Caco-2 (cell line): ENCODE measurements around the gene CCDC122. TPM values are rescaled to one million over a fixed set of nuclear protein-coding genes. Genes with fewer than 3 reads are reported as not detected.

Source experiments
- BruUV-seq: library from RNA; stranded (reverse); fragments of 400-500 nt; replicated peaks from 2 replicates; lab custom pipeline; 2021; lab: Mats Ljungman, UMichigan
- CTCF ChIA-PET: fragments of 300-600 bp; sonication (Branson Sonifier 250); formaldehyde crosslinking; loops from one replicate; lab custom pipeline; 2022; ENCODE audit warnings: antibody characterized with exemption; lab: Charles Lee
- POLR2A ChIA-PET: fragments of 300-600 bp; sonication (Branson Sonifier 250); formaldehyde crosslinking; loops from one replicate; lab custom pipeline; 2022; ENCODE audit warnings: antibody characterized with exemption; lab: Charles Lee
- DNase-seq, 2 experiments: peaks; one replicate each; pipeline versions ENCODE4 v3.0.0 to v3.0.0-alpha.2; 2020 to 2022
- H3K27me3 ChIP-seq: replicated peaks from 2 replicates; pipeline ENCODE4 v1.6.0; 2011; ENCODE audit warnings: low read length; ENCODE audit not compliant: control insufficient read depth, insufficient read depth
- H3K36me3 ChIP-seq: 2 replicates; pipeline ENCODE4 v1.5.1; 2011; ENCODE audit warnings: low read length; ENCODE audit not compliant: control insufficient read depth, insufficient read depth
- H3K4me1 ChIP-seq: fragments of 250-450 bp; sonication (Bioruptor Pico); 2 replicates; pipeline ENCODE4 v1.5.1; 2020; ENCODE audit warnings: mild to moderate bottlenecking
- H3K4me3 ChIP-seq: 2 replicates; pipeline ENCODE4 v1.5.1; 2011; ENCODE audit warnings: low read depth, mild to moderate bottlenecking, control low read depth, low read length
- H3K9me3 ChIP-seq: fragments of 250-450 bp; sonication (Bioruptor Pico); 2 replicates; pipeline ENCODE4 v1.5.1; 2020; ENCODE audit warnings: mild to moderate bottlenecking, moderate library complexity
- H3K27ac Mint-ChIP-seq: one replicate; pipeline ENCODE4 v1.8.0; 2022; ENCODE audit warnings: mixed read lengths; ENCODE audit not compliant: unreplicated experiment
- H3K27me3 Mint-ChIP-seq: one replicate; pipeline ENCODE4 v1.8.0; 2022; ENCODE audit warnings: mixed read lengths; ENCODE audit not compliant: insufficient read depth, unreplicated experiment
- H3K36me3 Mint-ChIP-seq: one replicate; pipeline ENCODE4 v1.8.0; 2022; ENCODE audit warnings: mild to moderate bottlenecking, mixed read lengths; ENCODE audit not compliant: insufficient read depth, unreplicated experiment
- H3K4me1 Mint-ChIP-seq: one replicate; pipeline ENCODE4 v1.8.0; 2022; ENCODE audit warnings: low read depth, mixed read lengths; ENCODE audit not compliant: unreplicated experiment
- H3K4me3 Mint-ChIP-seq: one replicate; pipeline ENCODE4 v1.8.0; 2022; ENCODE audit warnings: mild to moderate bottlenecking, moderate library complexity, mixed read lengths; ENCODE audit not compliant: unreplicated experiment
- H3K9me3 Mint-ChIP-seq: one replicate; pipeline ENCODE4 v1.8.0; 2022; ENCODE audit warnings: mixed read lengths; ENCODE audit not compliant: unreplicated experiment
- intact Hi-C: fragments of 100-400 bp; cut with micrococcal nuclease; formaldehyde crosslinking; loops from one replicate; pipeline ENCODE4 v1.10.0; 2022; ENCODE audit not compliant: unreplicated experiment
- total RNA-seq: library from RNA; stranded (reverse); gene quantifications from 2 replicates; pipeline ENCODE4 v1.2.3, GENCODE V29; 2022
- TF ChIP-seq, protein P1 (sequence below), 2 experiments: fragments of 200-600 bp in 1 of 2; IDR thresholded peaks; 1 replicate in 1 of 2; 2 replicates in 1 of 2; pipeline versions ENCODE4 v1.5.1 to v1.8.0; 2011 to 2022; ENCODE audit warnings: antibody characterized with exemption in 1 of 2, control low read depth in 1 of 2, inconsistent platforms in 1 of 2, low read depth in 1 of 2, low read length in 1 of 2, mild to moderate bottlenecking in 1 of 2, moderate library complexity in 1 of 2; ENCODE audit not compliant: insufficient read depth in 1 of 2, severe bottlenecking in 1 of 2, unreplicated experiment in 1 of 2

Gene CCDC122
- total RNA-seq, 1 experiment from 2014 or later: 15.6 TPM

DNA sequence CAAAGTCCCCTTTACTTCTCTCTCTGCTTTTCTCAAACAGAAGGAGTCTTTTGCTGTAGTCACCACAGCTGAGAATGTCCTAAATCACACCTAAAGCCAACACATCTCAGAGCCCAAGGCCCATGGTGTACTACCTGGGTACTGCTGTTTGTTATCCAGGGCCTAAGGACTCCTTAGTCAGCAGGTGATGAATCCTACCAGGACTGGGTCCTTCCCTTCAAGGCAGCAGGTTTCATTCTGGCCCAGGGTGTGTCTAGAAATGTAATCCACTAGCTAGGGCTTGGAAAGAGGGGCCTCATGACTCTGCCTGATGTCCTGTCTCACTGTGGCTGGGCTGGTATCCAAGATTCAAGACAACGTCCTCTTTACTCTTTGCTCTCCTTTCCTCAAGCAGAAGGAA lies 56.6 kb downstream of the CCDC122 start:
- ChIA-PET POLR2A (no interaction called here), CTCF (no interaction called here)
- no TSS peak for BruUV-seq
- no peak for DNase-seq
- Mint-ChIP-seq H3K36me3 (peaks cover 4% of the 10 kb centered on the region), H3K4me1 (peaks cover 4% of the 10 kb centered on the region), H3K27ac (no peak overlapping the region), H3K9me3 (peaks cover 5% of the 10 kb centered on the region), H3K4me3 (no peak overlapping the region), H3K27me3 (no peaks in the 10 kb centered on the region)
- intact Hi-C loops: no loop called here
- Histone ChIP-seq H3K9me3 (no peaks in the 10 kb centered on the region), H3K4me1 (no peaks in the 10 kb centered on the region), H3K36me3 (no peaks in the 10 kb centered on the region), H3K4me3 (no peak overlapping the region), H3K27me3 (no peaks in the 10 kb centered on the region)
- TF ChIP-seq, protein P1, sequence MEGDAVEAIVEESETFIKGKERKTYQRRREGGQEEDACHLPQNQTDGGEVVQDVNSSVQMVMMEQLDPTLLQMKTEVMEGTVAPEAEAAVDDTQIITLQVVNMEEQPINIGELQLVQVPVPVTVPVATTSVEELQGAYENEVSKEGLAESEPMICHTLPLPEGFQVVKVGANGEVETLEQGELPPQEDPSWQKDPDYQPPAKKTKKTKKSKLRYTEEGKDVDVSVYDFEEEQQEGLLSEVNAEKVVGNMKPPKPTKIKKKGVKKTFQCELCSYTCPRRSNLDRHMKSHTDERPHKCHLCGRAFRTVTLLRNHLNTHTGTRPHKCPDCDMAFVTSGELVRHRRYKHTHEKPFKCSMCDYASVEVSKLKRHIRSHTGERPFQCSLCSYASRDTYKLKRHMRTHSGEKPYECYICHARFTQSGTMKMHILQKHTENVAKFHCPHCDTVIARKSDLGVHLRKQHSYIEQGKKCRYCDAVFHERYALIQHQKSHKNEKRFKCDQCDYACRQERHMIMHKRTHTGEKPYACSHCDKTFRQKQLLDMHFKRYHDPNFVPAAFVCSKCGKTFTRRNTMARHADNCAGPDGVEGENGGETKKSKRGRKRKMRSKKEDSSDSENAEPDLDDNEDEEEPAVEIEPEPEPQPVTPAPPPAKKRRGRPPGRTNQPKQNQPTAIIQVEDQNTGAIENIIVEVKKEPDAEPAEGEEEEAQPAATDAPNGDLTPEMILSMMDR (IDR thresholded peaks at IDR 0.05; ENCODE audit: insufficient read depth in 1 of 2, low read depth in 1 of 2, low read length in 1 of 2, severe bottlenecking in 1 of 2, unreplicated experiment in 1 of 2): no peak

DNA sequence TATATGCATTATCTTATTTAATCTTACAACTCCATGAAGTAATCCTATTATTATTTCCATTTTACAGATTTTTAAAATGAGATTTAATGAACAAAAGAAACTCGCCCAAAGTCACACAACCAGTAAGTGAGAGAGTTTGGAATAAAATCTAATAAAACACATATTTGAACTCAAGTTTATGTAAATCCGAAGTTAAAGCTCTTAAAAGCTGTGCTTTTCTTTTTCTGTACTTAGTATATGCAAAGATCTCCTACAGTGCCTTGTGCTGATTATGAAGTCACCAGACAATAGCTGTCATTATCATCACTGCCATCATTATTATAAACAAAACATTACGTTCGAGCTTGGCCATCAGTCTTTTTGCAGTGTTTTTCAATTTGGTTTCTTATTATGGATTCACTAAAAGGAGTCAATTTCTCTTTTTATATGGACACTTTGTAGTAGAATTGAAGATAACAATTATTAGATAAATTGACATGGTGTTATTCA lies 63.1 kb downstream of the CCDC122 start:
- intact Hi-C loops: no loop called here
- Mint-ChIP-seq H3K4me3 (no peak overlapping the region), H3K9me3 (peaks cover 9% of the 10 kb centered on the region), H3K4me1 (peaks cover 34% of the 10 kb centered on the region), H3K27me3 (no peaks in the 10 kb centered on the region), H3K36me3 (peaks cover 4% of the 10 kb centered on the region), H3K27ac (no peak overlapping the region)
- Histone ChIP-seq H3K36me3 (no peaks in the 10 kb centered on the region), H3K4me1 (peaks cover 38% of the 10 kb centered on the region), H3K4me3 (no peak overlapping the region), H3K27me3 (no peaks in the 10 kb centered on the region), H3K9me3 (no peaks in the 10 kb centered on the region)
- TF ChIP-seq, protein P1 (IDR thresholded peaks at IDR 0.05; ENCODE audit: insufficient read depth in 1 of 2, low read depth in 1 of 2, low read length in 1 of 2, severe bottlenecking in 1 of 2, unreplicated experiment in 1 of 2): no peak
- ChIA-PET POLR2A (interaction anchor here (0.5 kb wide), 1 partner anchor 619 kb away, joined by 4 read pairs; no protein-coding TSS in a partner anchor), CTCF (no interaction called here)
- no TSS peak for BruUV-seq
- no peak for DNase-seq

DNA sequence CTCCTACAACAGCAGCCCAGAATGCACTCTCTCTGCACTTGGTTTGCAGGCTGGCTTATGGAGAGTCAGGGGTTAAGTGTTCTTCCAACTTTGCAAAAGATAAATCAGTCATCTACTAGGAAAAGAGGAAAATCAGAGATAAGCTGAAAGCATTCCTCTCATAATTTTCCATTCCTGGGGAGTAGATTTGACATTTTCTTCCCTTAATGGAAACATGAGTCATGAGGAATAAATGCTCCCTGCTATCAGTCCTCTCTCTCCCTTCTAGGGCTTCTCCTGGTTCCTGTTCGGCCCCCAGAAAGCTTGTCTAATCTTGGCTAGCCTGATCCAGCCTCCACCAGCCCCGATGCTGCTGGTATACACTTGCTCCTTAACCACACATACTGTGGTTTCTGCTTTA lies 64.3 kb downstream of the CCDC122 start:
- H3K4me1 ChIP-seq: peaks cover 38% of the 10 kb centered on the region
- Mint-ChIP-seq H3K4me1 (peaks cover 34% of the 10 kb centered on the region), H3K4me3 (peak overlapping the region; percentile 38), H3K27me3 (no peaks in the 10 kb centered on the region), H3K36me3 (peaks cover 4% of the 10 kb centered on the region), H3K9me3 (peaks cover 9% of the 10 kb centered on the region), H3K27ac (peak overlapping the region; percentile 80)
- BruUV-seq: no TSS peak
- TF ChIP-seq, protein P1 (IDR thresholded peaks at IDR 0.05; ENCODE audit: insufficient read depth in 1 of 2, low read depth in 1 of 2, low read length in 1 of 2, severe bottlenecking in 1 of 2, unreplicated experiment in 1 of 2): no peak
- no peaks in the 10 kb centered on the region for H3K9me3 ChIP-seq
- ChIA-PET POLR2A (no interaction called here), CTCF (interaction anchor here (0.8 kb wide), 1 partner anchor 10 kb away, joined by 5 read pairs; no protein-coding TSS in a partner anchor)
- intact Hi-C loops: loop anchor here (2.0 kb wide), 1 partner anchor 64 kb away; the partner anchor contains the start of genes CCDC122 and LACC1
- H3K36me3 ChIP-seq: no peaks in the 10 kb centered on the region
- DNase-seq: peak; percentile 68 to 89
- no peak overlapping the region for H3K4me3 ChIP-seq
- no peaks in the 10 kb centered on the region for H3K27me3 ChIP-seq
